Tibial nerve (tissue), 3 donors: ENCODE measurements around the gene BICD1.

Experiments used
- POLR2A ChIP-seq, 2 donors: fragments of 450-650 bp; IDR thresholded peaks; one replicate each; pipeline ENCODE4 v1.6.1; 2017; ENCODE audit warnings: antibody characterized with exemption in 2 of 2, mild to moderate bottlenecking in 2 of 2, moderate library complexity in 2 of 2
- TF ChIP-seq, protein P1 (sequence below), 5 experiments: fragments of 200-600 bp in 3 of 5; fragments of 450-650 bp in 2 of 5; sonication (generic) in 3 of 5; IDR thresholded peaks; one replicate each; pipeline ENCODE4 v1.5.1; 2016 to 2019; ENCODE audit warnings: antibody characterized with exemption in 5 of 5, mild to moderate bottlenecking in 3 of 5, moderate library complexity in 2 of 5

DNA sequence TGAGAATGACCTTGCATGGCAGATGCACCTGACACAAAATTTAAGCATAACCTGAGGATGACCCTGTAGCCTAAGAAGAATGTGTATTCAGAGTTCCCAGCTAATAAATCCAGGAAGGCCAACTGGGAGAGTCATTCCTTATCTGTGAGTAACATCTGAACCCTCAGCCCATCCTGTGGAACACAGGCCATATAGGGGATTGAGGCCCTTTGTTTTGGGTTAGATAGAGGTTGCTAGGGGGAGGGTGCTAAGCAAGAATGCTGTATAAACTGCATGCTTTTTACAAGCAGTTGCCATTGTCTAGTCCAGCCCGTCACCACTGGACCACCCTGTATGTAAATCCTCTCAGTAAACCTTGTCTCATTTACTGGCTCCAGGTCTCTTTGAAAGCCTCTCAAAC lies 77.0 kb downstream of the BICD1 start:
- TF ChIP-seq, protein P1, sequence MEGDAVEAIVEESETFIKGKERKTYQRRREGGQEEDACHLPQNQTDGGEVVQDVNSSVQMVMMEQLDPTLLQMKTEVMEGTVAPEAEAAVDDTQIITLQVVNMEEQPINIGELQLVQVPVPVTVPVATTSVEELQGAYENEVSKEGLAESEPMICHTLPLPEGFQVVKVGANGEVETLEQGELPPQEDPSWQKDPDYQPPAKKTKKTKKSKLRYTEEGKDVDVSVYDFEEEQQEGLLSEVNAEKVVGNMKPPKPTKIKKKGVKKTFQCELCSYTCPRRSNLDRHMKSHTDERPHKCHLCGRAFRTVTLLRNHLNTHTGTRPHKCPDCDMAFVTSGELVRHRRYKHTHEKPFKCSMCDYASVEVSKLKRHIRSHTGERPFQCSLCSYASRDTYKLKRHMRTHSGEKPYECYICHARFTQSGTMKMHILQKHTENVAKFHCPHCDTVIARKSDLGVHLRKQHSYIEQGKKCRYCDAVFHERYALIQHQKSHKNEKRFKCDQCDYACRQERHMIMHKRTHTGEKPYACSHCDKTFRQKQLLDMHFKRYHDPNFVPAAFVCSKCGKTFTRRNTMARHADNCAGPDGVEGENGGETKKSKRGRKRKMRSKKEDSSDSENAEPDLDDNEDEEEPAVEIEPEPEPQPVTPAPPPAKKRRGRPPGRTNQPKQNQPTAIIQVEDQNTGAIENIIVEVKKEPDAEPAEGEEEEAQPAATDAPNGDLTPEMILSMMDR (IDR thresholded peaks at IDR 0.05) = no peak
- TF ChIP-seq POLR2A (IDR thresholded peaks at IDR 0.05) = no peak
